Measurements from ENCODE around the gene RNF144A. TPM values are rescaled to one million over a fixed set of nuclear protein-coding genes. Genes with fewer than 3 reads are reported as not detected.

Gene RNF144A
- total and polyA plus RNA-seq, 2 experiments from 2014 or later = 2.8 to 14.7 TPM

- TF ChIP-seq CTCF (conservative IDR thresholded peaks at IDR 0.05; ENCODE audit: low read depth in 2 of 2) (no peak), JUNB (IDR thresholded peaks at IDR 0.05; ENCODE audit: unreplicated experiment) (no peak), POLR2AphosphoS5 (IDR thresholded peaks at IDR 0.05; ENCODE audit: low read depth) (no peak), EZH2 (IDR thresholded peaks at IDR 0.05; ENCODE audit: low read depth, unreplicated experiment) (no peak)
Observed at GRCh38 chr2:6957031-6957714, 40.0 kb downstream of the RNF144A start (continued).

- no peak overlapping the region for H3K27ac ChIP-seq (ENCODE audit: low read depth)
- TF ChIP-seq STAT1 (IDR thresholded peaks at IDR 0.05; ENCODE audit: unreplicated experiment) (no peak), EZH2phosphoT487 (IDR thresholded peaks at IDR 0.05; ENCODE audit: unreplicated experiment) (no peak), CTCF (conservative IDR thresholded peaks at IDR 0.05; ENCODE audit: low read depth in 2 of 2) (no peak), POLR2AphosphoS5 (IDR thresholded peaks at IDR 0.05; ENCODE audit: low read depth) (no peak), ETS1 (IDR thresholded peaks at IDR 0.05) (no peak), CREB1 (CRISPR knock-in tag; IDR thresholded peaks at IDR 0.05; ENCODE audit: low read depth) (no peak), ZNF462 (CRISPR knock-in tag; IDR thresholded peaks at IDR 0.05) (no peak), ZNF331 (CRISPR knock-in tag; IDR thresholded peaks at IDR 0.05; ENCODE audit: low read depth) (no peak), ZNF114 (CRISPR knock-in tag; IDR thresholded peaks at IDR 0.05) (no peak), EZH2 (IDR thresholded peaks at IDR 0.05; ENCODE audit: low read depth, unreplicated experiment) (no peak), JUNB (IDR thresholded peaks at IDR 0.05; ENCODE audit: unreplicated experiment) (no peak), NANOG (IDR thresholded peaks at IDR 0.05; ENCODE audit: borderline replicate concordance) (no peak)
Observed at GRCh38 chr2:6957910-6958615, 40.9 kb downstream of the RNF144A start.

More at GRCh38 chr2:6957910-6958615, 40.9 kb downstream of the RNF144A start:
- H3K9me2 ChIP-seq (ENCODE audit: insufficient read depth) = no peaks in the 10 kb centered on the region
- Mint-ChIP-seq H3K9me3 (no peaks in the 10 kb centered on the region), H3K36me3 (ENCODE audit: low read depth) (no peaks in the 10 kb centered on the region), H3K27ac (no peak overlapping the region), H3K4me1 (no peaks in the 10 kb centered on the region), H3K27me3 (ENCODE audit: insufficient read depth, low read depth, poor library complexity) (no peaks in the 10 kb centered on the region), H3K4me3 (no peak overlapping the region)
- H3K36me3 ChIP-seq (ENCODE audit: insufficient read depth) = no peaks in the 10 kb centered on the region
- no peaks in the 10 kb centered on the region for H4K20me1 ChIP-seq (replicated peaks; ENCODE audit: insufficient read depth)
- H3K4me3 ChIP-seq = no peak overlapping the region
- no peaks in the 10 kb centered on the region for H3K4me1 ChIP-seq (ENCODE audit: insufficient read depth)
- H3K27me3 ChIP-seq (ENCODE audit: insufficient read depth) = no peaks in the 10 kb centered on the region
- H3K4me2 ChIP-seq = no peak overlapping the region
- no peaks in the 10 kb centered on the region for H3F3A ChIP-seq (replicated peaks; ENCODE audit: low read depth)
- H2AFZ ChIP-seq = no peak overlapping the region
- no peaks in the 10 kb centered on the region for H3K79me2 ChIP-seq (replicated peaks; ENCODE audit: insufficient read depth)
- ATAC-seq (no peak), DNase-seq (ENCODE audit: low spot score) (no peak)
